ENCODE data around the gene DCLRE1A.

DCLRE1A gene

GRCh38 chr10:113882240-113882639, 28.4 kb upstream of the DCLRE1A start:
- H3K27me3 ChIP-seq (ENCODE audit: insufficient read depth, low read length, poor library complexity, severe bottlenecking): no peaks in the 10 kb centered on the region
- no peak overlapping the region for H3K9ac ChIP-seq (ENCODE audit: low read depth, low read length, poor library complexity, severe bottlenecking)
- H3K4me2 ChIP-seq (ENCODE audit: low read depth, low read length, poor library complexity, severe bottlenecking): peak overlapping the region; percentile 27
- no peak overlapping the region for H2AFZ ChIP-seq (ENCODE audit: low read length)
- H4K20me1 ChIP-seq (ENCODE audit: insufficient read depth, low read length, poor library complexity, severe bottlenecking): no peaks in the 10 kb centered on the region
- H3K9me3 ChIP-seq (ENCODE audit: insufficient read depth, low read depth, low read length): 0 out of 2 replicates have a peak, but pooled peaks cover 6% of the 10 kb centered on the region
- peaks cover 3% of the 10 kb centered on the region; the same call in 1 of the 2 replicates for H3F3A ChIP-seq (ENCODE audit: low read depth)
- TF ChIP-seq EZH2phosphoT487 (IDR thresholded peaks at IDR 0.05; ENCODE audit: borderline replicate concordance) (no peak), CTCF (conservative IDR thresholded peaks at IDR 0.05; ENCODE audit: low read length) (no peak)
- peaks cover 51% of the 10 kb centered on the region for H3K36me3 ChIP-seq (ENCODE audit: insufficient read depth, low read length)
- H3K79me2 ChIP-seq (ENCODE audit: insufficient read depth, low read length): peaks cover 36% of the 10 kb centered on the region
- peaks cover 39% of the 10 kb centered on the region for H3K4me1 ChIP-seq (ENCODE audit: insufficient read depth, low read length, poor library complexity, severe bottlenecking)
- H3K9me2 ChIP-seq (replicated peaks; ENCODE audit: low read depth, low read length): no peaks in the 10 kb centered on the region
- H3K4me3 ChIP-seq (ENCODE audit: low read length, poor library complexity, severe bottlenecking): peak overlapping the region; percentile 20

GRCh38 chr10:113880236-113880635, 26.4 kb upstream of the DCLRE1A start:
- peaks cover 43% of the 10 kb centered on the region for H3K79me2 ChIP-seq (ENCODE audit: insufficient read depth, low read length)
- no peaks in the 10 kb centered on the region for H4K20me1 ChIP-seq (ENCODE audit: insufficient read depth, low read length, poor library complexity, severe bottlenecking)
- no peak overlapping the region for H3K4me3 ChIP-seq (ENCODE audit: low read length, poor library complexity, severe bottlenecking)
- H3K36me3 ChIP-seq (ENCODE audit: insufficient read depth, low read length): peaks cover 38% of the 10 kb centered on the region
- TF ChIP-seq CTCF (conservative IDR thresholded peaks at IDR 0.05; ENCODE audit: low read length) (no peak), EZH2phosphoT487 (IDR thresholded peaks at IDR 0.05; ENCODE audit: borderline replicate concordance) (no peak)
- no peaks in the 10 kb centered on the region for H3K27me3 ChIP-seq (ENCODE audit: insufficient read depth, low read length, poor library complexity, severe bottlenecking)
- no peaks in the 10 kb centered on the region for H3K9me2 ChIP-seq (replicated peaks; ENCODE audit: low read depth, low read length)
- H3K9me3 ChIP-seq (ENCODE audit: insufficient read depth, low read depth, low read length): 0 out of 2 replicates have a peak, but pooled peaks cover 2% of the 10 kb centered on the region
- peaks cover 3% of the 10 kb centered on the region; the same call in 1 of the 2 replicates for H3F3A ChIP-seq (ENCODE audit: low read depth)
- H3K4me2 ChIP-seq (ENCODE audit: low read depth, low read length, poor library complexity, severe bottlenecking): no peak overlapping the region
- no peak overlapping the region for H2AFZ ChIP-seq (ENCODE audit: low read length)
- H3K9ac ChIP-seq (ENCODE audit: low read depth, low read length, poor library complexity, severe bottlenecking): no peak overlapping the region
- peaks cover 46% of the 10 kb centered on the region for H3K4me1 ChIP-seq (ENCODE audit: insufficient read depth, low read length, poor library complexity, severe bottlenecking)

- H3K79me2 ChIP-seq (ENCODE audit: insufficient read depth, low read length): peaks cover 49% of the 10 kb centered on the region
- H3K4me3 ChIP-seq (ENCODE audit: low read length, poor library complexity, severe bottlenecking): no peak overlapping the region
- peaks cover 33% of the 10 kb centered on the region for H3K36me3 ChIP-seq (ENCODE audit: insufficient read depth, low read length)
- peaks cover 51% of the 10 kb centered on the region for H3K4me1 ChIP-seq (ENCODE audit: insufficient read depth, low read length, poor library complexity, severe bottlenecking)
- H4K20me1 ChIP-seq (ENCODE audit: insufficient read depth, low read length, poor library complexity, severe bottlenecking): no peaks in the 10 kb centered on the region
- H3K9me2 ChIP-seq (replicated peaks; ENCODE audit: low read depth, low read length): no peaks in the 10 kb centered on the region
- H3K9me3 ChIP-seq (ENCODE audit: insufficient read depth, low read depth, low read length): no peaks in the 10 kb centered on the region
- H2AFZ ChIP-seq (ENCODE audit: low read length): no peak overlapping the region
- H3F3A ChIP-seq (ENCODE audit: low read depth): peaks cover 3% of the 10 kb centered on the region; the same call in 1 of the 2 replicates
- H3K9ac ChIP-seq (ENCODE audit: low read depth, low read length, poor library complexity, severe bottlenecking): no peak overlapping the region
- TF ChIP-seq CTCF (conservative IDR thresholded peaks at IDR 0.05; ENCODE audit: low read length) (no peak), EZH2phosphoT487 (IDR thresholded peaks at IDR 0.05; ENCODE audit: borderline replicate concordance) (no peak)
- H3K27me3 ChIP-seq (ENCODE audit: insufficient read depth, low read length, poor library complexity, severe bottlenecking): no peaks in the 10 kb centered on the region
- H3K4me2 ChIP-seq (ENCODE audit: low read depth, low read length, poor library complexity, severe bottlenecking): no peak overlapping the region
Measured at GRCh38 chr10:113879691-113880090, 25.8 kb upstream of the DCLRE1A start.
